H9 (cell line): ENCODE measurements around the gene CCDC74B. TPM values are rescaled to one million over a fixed set of nuclear protein-coding genes. Genes with fewer than 3 reads are reported as not detected.
A peak's percentile ranks its signal among the peaks of the same experiment; 100 is the strongest.
"Not testable (repeated sequence)": the region's sequence is repeated elsewhere in the genome, so short reads cannot be mapped to it uniquely, and the experiment has no call there.

ENCODE experiments used
- DNase-seq: peaks from one replicate; pipeline ENCODE4 v3.0.0-alpha.2; 2017
- H2AFZ ChIP-seq: one replicate; pipeline ENCODE4 v1.6.1; 2013; ENCODE audit warnings: mild to moderate bottlenecking, low read length, control low read depth, moderate library complexity
- H2AK5ac ChIP-seq: 2 replicates; pipeline ENCODE4 v1.6.1; 2013; ENCODE audit warnings: low read length, control low read depth, mixed read lengths; ENCODE audit not compliant: insufficient read length
- H2BK120ac ChIP-seq: one replicate; pipeline ENCODE4 v1.6.1; 2013; ENCODE audit warnings: low read depth, mild to moderate bottlenecking, low read length, control low read depth, inconsistent platforms; ENCODE audit not compliant: poor library complexity, severe bottlenecking
- H2BK12ac ChIP-seq: 2 replicates; pipeline ENCODE4 v1.6.1; 2013; ENCODE audit warnings: low read length, control low read depth, mixed read lengths, low read depth; ENCODE audit not compliant: insufficient read length
- H2BK15ac ChIP-seq: 2 replicates; pipeline ENCODE4 v1.6.1; 2013; ENCODE audit warnings: low read depth, low read length, control low read depth
- H2BK20ac ChIP-seq: one replicate; pipeline ENCODE4 v1.6.1; 2013; ENCODE audit warnings: low read depth, mild to moderate bottlenecking, low read length, control low read depth, inconsistent platforms; ENCODE audit not compliant: poor library complexity, severe bottlenecking
- H2BK5ac ChIP-seq: 2 replicates; pipeline ENCODE4 v1.6.1; 2013; ENCODE audit warnings: low read length, control low read depth, mixed read lengths; ENCODE audit not compliant: insufficient read length
- H3K14ac ChIP-seq: 2 replicates; pipeline ENCODE4 v1.6.1; 2013; ENCODE audit warnings: low read length, control low read depth; ENCODE audit not compliant: insufficient read depth
- H3K18ac ChIP-seq: 2 replicates; pipeline ENCODE4 v1.6.1; 2013; ENCODE audit warnings: low read depth, mild to moderate bottlenecking, mixed read lengths, low read length, control low read depth; ENCODE audit not compliant: insufficient read length
- H3K23ac ChIP-seq: 2 replicates; pipeline ENCODE4 v1.6.1; 2013; ENCODE audit warnings: low read length, control low read depth, mixed read lengths, low read depth; ENCODE audit not compliant: insufficient read length
- H3K23me2 ChIP-seq: 2 replicates; pipeline ENCODE4 v1.6.1; 2013; ENCODE audit warnings: low read depth, mild to moderate bottlenecking, mixed read lengths, low read length, control low read depth; ENCODE audit not compliant: insufficient read length, poor library complexity, severe bottlenecking
- H3K27ac ChIP-seq: 2 replicates; pipeline ENCODE4 v1.5.1; 2013; ENCODE audit warnings: low read length, control low read depth, mixed read lengths, low read depth; ENCODE audit not compliant: insufficient read length
- H3K27me3 ChIP-seq: 2 replicates; pipeline ENCODE4 v1.6.1; 2013; ENCODE audit warnings: low read length, control low read depth, inconsistent platforms; ENCODE audit not compliant: insufficient read depth
- H3K4ac ChIP-seq: 2 replicates; pipeline ENCODE4 v1.6.1; 2013; ENCODE audit warnings: low read depth, mild to moderate bottlenecking, control low read depth, inconsistent platforms, low read length, moderate library complexity
- H3K4me1 ChIP-seq: 2 replicates; pipeline ENCODE4 v1.6.1; 2013; ENCODE audit warnings: low read length, control low read depth, inconsistent platforms; ENCODE audit not compliant: insufficient read depth
- H3K4me2 ChIP-seq: 2 replicates; pipeline ENCODE4 v1.6.1; 2013; ENCODE audit warnings: low read length, control low read depth, mixed read lengths; ENCODE audit not compliant: insufficient read length, insufficient read depth
- H3K56ac ChIP-seq: 2 replicates; pipeline ENCODE4 v1.6.1; 2013; ENCODE audit warnings: low read depth, mild to moderate bottlenecking, mixed read lengths, low read length, control low read depth; ENCODE audit not compliant: insufficient read length
- H3K79me1 ChIP-seq: 2 replicates; pipeline ENCODE4 v1.6.1; 2013; ENCODE audit warnings: low read depth, mild to moderate bottlenecking, moderate library complexity, low read length, control low read depth, inconsistent platforms; ENCODE audit not compliant: insufficient read depth, poor library complexity, severe bottlenecking
- H3K79me2 ChIP-seq: 2 replicates; pipeline ENCODE4 v1.6.1; 2013; ENCODE audit warnings: low read length, control low read depth, inconsistent platforms; ENCODE audit not compliant: insufficient read depth
- H3K9ac ChIP-seq: 2 replicates; pipeline ENCODE4 v1.6.1; 2013; ENCODE audit warnings: low read length, control low read depth, mixed read lengths; ENCODE audit not compliant: insufficient read length; ENCODE audit errors: extremely low read depth
- H3K9me3 ChIP-seq: one replicate; pipeline ENCODE4 v1.6.1; 2013; ENCODE audit warnings: low read depth, low read length, inconsistent platforms; ENCODE audit not compliant: control insufficient read depth
- H3T11ph ChIP-seq: one replicate; pipeline ENCODE4 v1.6.1; 2013; ENCODE audit warnings: mild to moderate bottlenecking, low read length, control low read depth, inconsistent platforms
- H4K20me1 ChIP-seq: one replicate; pipeline ENCODE4 v1.6.1; 2013; ENCODE audit not compliant: control insufficient read depth, insufficient read length, insufficient read depth
- H4K5ac ChIP-seq: 2 replicates; pipeline ENCODE4 v1.6.1; 2013; ENCODE audit warnings: low read depth, mild to moderate bottlenecking, mixed read lengths, low read length, control low read depth; ENCODE audit not compliant: insufficient read length
- H4K8ac ChIP-seq: replicated peaks from 2 replicates; pipeline ENCODE4 v1.6.1; 2013; ENCODE audit warnings: low read length, control low read depth, mixed read lengths, low read depth; ENCODE audit not compliant: insufficient read length
- H4K91ac ChIP-seq: 2 replicates; pipeline ENCODE4 v1.6.1; 2013; ENCODE audit warnings: low read depth, mild to moderate bottlenecking, moderate library complexity, mixed read lengths, low read length, control low read depth; ENCODE audit not compliant: insufficient read length
- H3K27ac Mint-ChIP-seq, 3 experiments: 2 replicates in 2 of 3; 3 replicates in 1 of 3; pipeline ENCODE4 v1.8.0; 2020 to 2021; ENCODE audit warnings: mixed read lengths in 3 of 3, mild to moderate bottlenecking in 1 of 3, moderate library complexity in 1 of 3
- H3K27me3 Mint-ChIP-seq: 2 replicates; pipeline ENCODE4 v1.8.0; 2021; ENCODE audit warnings: low read depth, mild to moderate bottlenecking, moderate library complexity, mixed read lengths
- H3K36me3 Mint-ChIP-seq, 3 experiments: 2 replicates in 2 of 3; 3 replicates in 1 of 3; pipeline ENCODE4 v1.8.0; 2020 to 2021; ENCODE audit warnings: low read depth in 3 of 3, mixed read lengths in 3 of 3; ENCODE audit not compliant: insufficient read depth in 1 of 3
- H3K4me1 Mint-ChIP-seq, 2 experiments: 2 replicates each; pipeline ENCODE4 v1.8.0; 2020; ENCODE audit warnings: mixed read lengths in 2 of 2
- H3K4me3 Mint-ChIP-seq, 2 experiments: 2 replicates in 1 of 2; 3 replicates in 1 of 2; pipeline ENCODE4 v1.8.0; 2020 to 2021; ENCODE audit warnings: mild to moderate bottlenecking in 2 of 2, mixed read lengths in 2 of 2, moderate library complexity in 1 of 2
- H3K9me3 Mint-ChIP-seq, 2 experiments: 2 replicates in 1 of 2; 3 replicates in 1 of 2; pipeline ENCODE4 v1.8.0; 2020; ENCODE audit warnings: mild to moderate bottlenecking in 2 of 2, mixed read lengths in 2 of 2, moderate library complexity in 1 of 2
- CTCF ChIP-seq: fragments of 200-600 bp; sonication (generic); conservative IDR thresholded peaks from 3 replicates; pipeline ENCODE4 v1.8.0; 2021; ENCODE audit warnings: antibody characterized with exemption, mild to moderate bottlenecking
- WGBS: extraction: QIAGEN DNeasy Blood & Tissue Kit; methylation state at CpG from one replicate; pipeline ENCODE4 v1.1.7; 2013; ENCODE audit warnings: missing lambda C conversion rate, low lambda C conversion rate, mixed read lengths; ENCODE audit not compliant: insufficient read length; ENCODE audit errors: extremely low coverage; 5-methylcytosine and 5-hydroxymethylcytosine counted together
- total RNA-seq: library from RNA; stranded (reverse); gene quantifications from 2 replicates; pipeline ENCODE4 v1.2.1, GENCODE V29; 2021

The CCDC74B gene
- total RNA-seq, 1 experiment from 2014 or later: 6.7 TPM

- DNase-seq: no peak
- H3K27me3 ChIP-seq: no peaks in the 10 kb centered on the region
- H3K79me2 ChIP-seq: no peaks in the 10 kb centered on the region
- Mint-ChIP-seq H3K9me3 (no peaks in the 10 kb centered on the region), H3K36me3 (peaks cover 7 to 57% (median 36%) of the 10 kb centered on the region in 3 experiments; a peak in 6 of 7 replicates), H3K27ac (no peak overlapping the region; a peak in 1 of 7 replicates), H3K27me3 (no peaks in the 10 kb centered on the region; the same call in 1 of the 2 replicates), H3K4me3 (no peak overlapping the region), H3K4me1 (peaks cover 0 to 4% of the 10 kb centered on the region in 2 experiments; a peak in 2 of 4 replicates)
- H3K56ac ChIP-seq: no peak overlapping the region
- no peak overlapping the region for H3K9ac ChIP-seq
- TF ChIP-seq CTCF: no peak
- H4K91ac ChIP-seq: peak overlapping the region; percentile 19
- no peaks in the 10 kb centered on the region for H3K9me3 ChIP-seq
- no peak overlapping the region for H3K14ac ChIP-seq
- no peak overlapping the region for H3T11ph ChIP-seq
- H4K5ac ChIP-seq: no peak overlapping the region
- WGBS: no CpG with 5 or more reads among the region's 29 CpGs
- no peak overlapping the region for H2BK20ac ChIP-seq
- no peak overlapping the region for H2BK15ac ChIP-seq
- no peak overlapping the region for H2BK120ac ChIP-seq
- H2AFZ ChIP-seq: no peak overlapping the region
- H3K4me2 ChIP-seq: no peak overlapping the region
- no peak overlapping the region for H2AK5ac ChIP-seq
- H2BK5ac ChIP-seq: no peak overlapping the region
- H3K23me2 ChIP-seq: no peaks in the 10 kb centered on the region
- no peak overlapping the region for H3K4ac ChIP-seq
- H3K18ac ChIP-seq: no peak overlapping the region
- H4K8ac ChIP-seq: no peak overlapping the region
- H4K20me1 ChIP-seq: no peaks in the 10 kb centered on the region
- H3K23ac ChIP-seq: no peak overlapping the region
- no peak overlapping the region for H2BK12ac ChIP-seq
- H3K79me1 ChIP-seq: no peaks in the 10 kb centered on the region
- no peak overlapping the region for H3K27ac ChIP-seq
- H3K4me1 ChIP-seq: no peaks in the 10 kb centered on the region
These were observed 10.2 kb upstream of the CCDC74B start for GRCh38 chr2:130154773-130155765.

- not testable (repeated sequence) for H3K27ac ChIP-seq, H3K4me2 ChIP-seq, H4K20me1 ChIP-seq, H3K4me1 Mint-ChIP-seq, H2AK5ac ChIP-seq, H3K79me1 ChIP-seq, H3K27me3 Mint-ChIP-seq, H3K9me3 ChIP-seq, DNase-seq, H2BK12ac ChIP-seq, H2BK120ac ChIP-seq, H3K4me3 Mint-ChIP-seq, H2AFZ ChIP-seq, H3K18ac ChIP-seq, H4K91ac ChIP-seq, H3K56ac ChIP-seq, H3K9me3 Mint-ChIP-seq, H3K14ac ChIP-seq, H3K4ac ChIP-seq, H3K27me3 ChIP-seq, H3K9ac ChIP-seq, H4K5ac ChIP-seq, H4K8ac ChIP-seq, H3K23me2 ChIP-seq, H3K4me1 ChIP-seq, H2BK20ac ChIP-seq, H2BK5ac ChIP-seq, H3T11ph ChIP-seq, H3K23ac ChIP-seq, H3K79me2 ChIP-seq, H2BK15ac ChIP-seq
- no CpG with 5 or more reads among the region's 8 CpGs for WGBS
- H3K27ac Mint-ChIP-seq: peak overlapping the region in 1 of 3 experiments; percentile 40; a peak in 1 of 7 replicates
- peaks cover 7 to 52% (median 35%) of the 10 kb centered on the region in 3 experiments; a peak in 6 of 7 replicates for H3K36me3 Mint-ChIP-seq
These were observed 9.5 kb upstream of the CCDC74B start for GRCh38 chr2:130154423-130154770.
